HepG2 (cell line): ENCODE measurements around the gene DOCK3. TPM values are rescaled to one million over a fixed set of nuclear protein-coding genes. Genes with fewer than 3 reads are reported as not detected.
A peak's percentile ranks its signal among the peaks of the same experiment; 100 is the strongest.

Experiments used
- ATAD3A ChIP-seq: sonication (generic); formaldehyde crosslinking; IDR thresholded peaks from 2 replicates; pipeline ENCODE4 v1.4.0; 2020; ENCODE audit warnings: missing genetic modification reagents
- ATF7 ChIP-seq, 2 experiments: fragments of 450-650 bp in 1 of 2; sonication (generic) in 1 of 2; formaldehyde crosslinking in 1 of 2; IDR thresholded peaks; 2 replicates each; pipeline versions ENCODE4 v1.4.0 to v1.6.1; 2016 to 2020; ENCODE audit warnings: antibody characterized with exemption in 1 of 2, mild to moderate bottlenecking in 1 of 2, missing genetic modification reagents in 1 of 2
- JARID2 ChIP-seq: sonication (generic); formaldehyde crosslinking; IDR thresholded peaks from 2 replicates; pipeline ENCODE4 v1.8.1; 2023; ENCODE audit warnings: missing genetic modification reagents, inconsistent platforms; ENCODE audit not compliant: insufficient replicate concordance
- MAFG ChIP-seq: sonication (generic); formaldehyde crosslinking; IDR thresholded peaks from 2 replicates; pipeline ENCODE4 v1.5.1; 2020; ENCODE audit warnings: mild to moderate bottlenecking, missing genetic modification reagents
- MTF2 ChIP-seq: sonication (generic); formaldehyde crosslinking; IDR thresholded peaks from 2 replicates; pipeline ENCODE4 v1.5.0; 2020; ENCODE audit warnings: missing genetic modification reagents, borderline replicate concordance
- polyA plus RNA-seq, 8 experiments: library from polyadenylated mRNA; depleted of rRNA in 3 of 8; stranded (reverse) in 7 of 8; unstranded in 1 of 8; fragments of >200 nt; fragmentation: Illumina TruSeq in 4 of 8; extraction: Trizol in 4 of 8; gene quantifications; 2 replicates each; pipeline versions ENCODE4 v1.2.1 to v1.2.3, GENCODE V29; 2011 to 2016; ENCODE audit warnings: low read depth in 4 of 8, missing spikeins in 1 of 8, mixed read lengths in 1 of 8; ENCODE audit not compliant: insufficient read depth in 1 of 8
- total RNA-seq, 5 experiments: library from RNA; depleted of rRNA; stranded (reverse); fragments of >200 nt; fragmentation: Illumina TruSeq; extraction: Trizol; gene quantifications; 2 replicates each; pipeline ENCODE4 v1.2.3, GENCODE V29; 2016; ENCODE audit warnings: low read depth in 1 of 5
- TF ChIP-seq, protein P1 (sequence below): sonication (generic); formaldehyde crosslinking; IDR thresholded peaks from 2 replicates; pipeline ENCODE4 v1.4.0; 2020; ENCODE audit warnings: mild to moderate bottlenecking, missing genetic modification reagents
- TF ChIP-seq, protein P2 (sequence below): sonication (generic); formaldehyde crosslinking; IDR thresholded peaks from 2 replicates; pipeline ENCODE4 v1.4.0; 2020; ENCODE audit warnings: missing genetic modification reagents
- TF ChIP-seq, protein P3 (sequence below), 2 experiments: sonication (generic) in 1 of 2; formaldehyde crosslinking in 1 of 2; IDR thresholded peaks; 2 replicates each; pipeline versions ENCODE4 v1.6.1 to v1.9.0; 2014 to 2022; ENCODE audit warnings: antibody characterized with exemption in 1 of 2, borderline replicate concordance in 1 of 2, inconsistent platforms in 1 of 2, low read depth in 1 of 2, missing genetic modification reagents in 1 of 2
- TF ChIP-seq, protein P4 (sequence below): sonication (generic); formaldehyde crosslinking; IDR thresholded peaks from 2 replicates; pipeline ENCODE4 v1.5.1; 2020; ENCODE audit warnings: mild to moderate bottlenecking, missing genetic modification reagents, moderate library complexity

The DOCK3 gene
- total and polyA plus RNA-seq, 2 of the 13 experiments (the other 11 are each of a cell fraction or from before 2014, with no cell fraction given), result not detected

DNA sequence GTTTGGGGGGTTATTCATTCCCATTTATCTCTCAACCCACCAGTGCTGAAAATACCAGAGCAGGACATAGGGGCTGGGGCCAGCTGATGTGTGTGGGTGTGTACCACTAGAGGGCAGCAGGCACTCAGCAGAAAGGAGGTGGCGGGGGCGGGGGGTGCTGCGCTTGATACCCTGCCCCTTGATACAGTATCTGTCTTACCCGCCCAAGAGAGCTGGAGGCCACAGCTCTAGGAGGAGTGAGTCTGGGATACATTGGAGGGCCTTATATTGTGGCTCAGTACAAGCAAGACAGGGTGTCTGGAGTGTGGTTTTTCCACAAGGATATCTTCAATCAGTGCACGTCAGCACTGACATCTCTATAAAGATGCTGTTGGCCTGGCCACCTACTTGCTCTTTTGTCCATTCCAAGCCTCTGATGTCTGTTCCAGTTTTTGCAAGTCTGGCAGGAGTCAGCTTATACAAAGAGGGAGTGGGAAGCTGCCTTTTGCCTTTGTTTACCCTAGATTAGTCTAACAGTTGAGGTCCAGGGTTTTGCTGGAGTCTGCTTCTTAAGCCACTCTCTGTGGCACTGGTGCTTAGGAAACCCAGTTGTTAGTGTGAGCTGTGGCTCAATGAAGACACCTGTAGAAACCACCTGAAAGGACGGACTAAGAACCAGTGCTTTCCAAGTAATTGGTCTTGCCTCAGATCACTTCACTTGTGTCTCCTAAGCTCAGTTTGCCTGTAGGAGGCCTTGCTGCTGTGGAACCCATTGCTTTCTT lies 714.9 kb downstream of the DOCK3 start (continued):
- TF ChIP-seq, protein P1, sequence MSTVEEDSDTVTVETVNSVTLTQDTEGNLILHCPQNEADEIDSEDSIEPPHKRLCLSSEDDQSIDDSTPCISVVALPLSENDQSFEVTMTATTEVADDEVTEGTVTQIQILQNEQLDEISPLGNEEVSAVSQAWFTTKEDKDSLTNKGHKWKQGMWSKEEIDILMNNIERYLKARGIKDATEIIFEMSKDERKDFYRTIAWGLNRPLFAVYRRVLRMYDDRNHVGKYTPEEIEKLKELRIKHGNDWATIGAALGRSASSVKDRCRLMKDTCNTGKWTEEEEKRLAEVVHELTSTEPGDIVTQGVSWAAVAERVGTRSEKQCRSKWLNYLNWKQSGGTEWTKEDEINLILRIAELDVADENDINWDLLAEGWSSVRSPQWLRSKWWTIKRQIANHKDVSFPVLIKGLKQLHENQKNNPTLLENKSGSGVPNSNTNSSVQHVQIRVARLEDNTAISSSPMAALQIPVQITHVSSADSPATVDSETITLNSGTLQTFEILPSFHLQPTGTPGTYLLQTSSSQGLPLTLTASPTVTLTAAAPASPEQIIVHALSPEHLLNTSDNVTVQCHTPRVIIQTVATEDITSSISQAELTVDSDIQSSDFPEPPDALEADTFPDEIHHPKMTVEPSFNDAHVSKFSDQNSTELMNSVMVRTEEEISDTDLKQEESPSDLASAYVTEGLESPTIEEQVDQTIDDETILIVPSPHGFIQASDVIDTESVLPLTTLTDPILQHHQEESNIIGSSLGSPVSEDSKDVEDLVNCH (CRISPR knock-in tag), result no peak
- TF ChIP-seq ATAD3A (CRISPR knock-in tag) (no peak), MAFG (no peak), JARID2 (CRISPR knock-in tag) (no peak), ATF7 (IDR thresholded peaks at IDR 0.05) (no peak), ATF7 (CRISPR knock-in tag; IDR thresholded peaks at IDR 0.05) (no peak), MTF2 (CRISPR knock-in tag) (no peak)
- TF ChIP-seq, protein P2, sequence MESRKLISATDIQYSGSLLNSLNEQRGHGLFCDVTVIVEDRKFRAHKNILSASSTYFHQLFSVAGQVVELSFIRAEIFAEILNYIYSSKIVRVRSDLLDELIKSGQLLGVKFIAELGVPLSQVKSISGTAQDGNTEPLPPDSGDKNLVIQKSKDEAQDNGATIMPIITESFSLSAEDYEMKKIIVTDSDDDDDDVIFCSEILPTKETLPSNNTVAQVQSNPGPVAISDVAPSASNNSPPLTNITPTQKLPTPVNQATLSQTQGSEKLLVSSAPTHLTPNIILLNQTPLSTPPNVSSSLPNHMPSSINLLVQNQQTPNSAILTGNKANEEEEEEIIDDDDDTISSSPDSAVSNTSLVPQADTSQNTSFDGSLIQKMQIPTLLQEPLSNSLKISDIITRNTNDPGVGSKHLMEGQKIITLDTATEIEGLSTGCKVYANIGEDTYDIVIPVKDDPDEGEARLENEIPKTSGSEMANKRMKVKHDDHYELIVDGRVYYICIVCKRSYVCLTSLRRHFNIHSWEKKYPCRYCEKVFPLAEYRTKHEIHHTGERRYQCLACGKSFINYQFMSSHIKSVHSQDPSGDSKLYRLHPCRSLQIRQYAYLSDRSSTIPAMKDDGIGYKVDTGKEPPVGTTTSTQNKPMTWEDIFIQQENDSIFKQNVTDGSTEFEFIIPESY (CRISPR knock-in tag), result peak; percentile 73; the same call in 1 of the 2 replicates
- TF ChIP-seq, protein P3, sequence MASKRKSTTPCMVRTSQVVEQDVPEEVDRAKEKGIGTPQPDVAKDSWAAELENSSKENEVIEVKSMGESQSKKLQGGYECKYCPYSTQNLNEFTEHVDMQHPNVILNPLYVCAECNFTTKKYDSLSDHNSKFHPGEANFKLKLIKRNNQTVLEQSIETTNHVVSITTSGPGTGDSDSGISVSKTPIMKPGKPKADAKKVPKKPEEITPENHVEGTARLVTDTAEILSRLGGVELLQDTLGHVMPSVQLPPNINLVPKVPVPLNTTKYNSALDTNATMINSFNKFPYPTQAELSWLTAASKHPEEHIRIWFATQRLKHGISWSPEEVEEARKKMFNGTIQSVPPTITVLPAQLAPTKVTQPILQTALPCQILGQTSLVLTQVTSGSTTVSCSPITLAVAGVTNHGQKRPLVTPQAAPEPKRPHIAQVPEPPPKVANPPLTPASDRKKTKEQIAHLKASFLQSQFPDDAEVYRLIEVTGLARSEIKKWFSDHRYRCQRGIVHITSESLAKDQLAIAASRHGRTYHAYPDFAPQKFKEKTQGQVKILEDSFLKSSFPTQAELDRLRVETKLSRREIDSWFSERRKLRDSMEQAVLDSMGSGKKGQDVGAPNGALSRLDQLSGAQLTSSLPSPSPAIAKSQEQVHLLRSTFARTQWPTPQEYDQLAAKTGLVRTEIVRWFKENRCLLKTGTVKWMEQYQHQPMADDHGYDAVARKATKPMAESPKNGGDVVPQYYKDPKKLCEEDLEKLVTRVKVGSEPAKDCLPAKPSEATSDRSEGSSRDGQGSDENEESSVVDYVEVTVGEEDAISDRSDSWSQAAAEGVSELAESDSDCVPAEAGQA (IDR thresholded peaks at IDR 0.05; ENCODE audit: low read depth), result no peak
- TF ChIP-seq, protein P3 (CRISPR knock-in tag; IDR thresholded peaks at IDR 0.05; ENCODE audit: borderline replicate concordance), result no peak
- TF ChIP-seq, protein P4, sequence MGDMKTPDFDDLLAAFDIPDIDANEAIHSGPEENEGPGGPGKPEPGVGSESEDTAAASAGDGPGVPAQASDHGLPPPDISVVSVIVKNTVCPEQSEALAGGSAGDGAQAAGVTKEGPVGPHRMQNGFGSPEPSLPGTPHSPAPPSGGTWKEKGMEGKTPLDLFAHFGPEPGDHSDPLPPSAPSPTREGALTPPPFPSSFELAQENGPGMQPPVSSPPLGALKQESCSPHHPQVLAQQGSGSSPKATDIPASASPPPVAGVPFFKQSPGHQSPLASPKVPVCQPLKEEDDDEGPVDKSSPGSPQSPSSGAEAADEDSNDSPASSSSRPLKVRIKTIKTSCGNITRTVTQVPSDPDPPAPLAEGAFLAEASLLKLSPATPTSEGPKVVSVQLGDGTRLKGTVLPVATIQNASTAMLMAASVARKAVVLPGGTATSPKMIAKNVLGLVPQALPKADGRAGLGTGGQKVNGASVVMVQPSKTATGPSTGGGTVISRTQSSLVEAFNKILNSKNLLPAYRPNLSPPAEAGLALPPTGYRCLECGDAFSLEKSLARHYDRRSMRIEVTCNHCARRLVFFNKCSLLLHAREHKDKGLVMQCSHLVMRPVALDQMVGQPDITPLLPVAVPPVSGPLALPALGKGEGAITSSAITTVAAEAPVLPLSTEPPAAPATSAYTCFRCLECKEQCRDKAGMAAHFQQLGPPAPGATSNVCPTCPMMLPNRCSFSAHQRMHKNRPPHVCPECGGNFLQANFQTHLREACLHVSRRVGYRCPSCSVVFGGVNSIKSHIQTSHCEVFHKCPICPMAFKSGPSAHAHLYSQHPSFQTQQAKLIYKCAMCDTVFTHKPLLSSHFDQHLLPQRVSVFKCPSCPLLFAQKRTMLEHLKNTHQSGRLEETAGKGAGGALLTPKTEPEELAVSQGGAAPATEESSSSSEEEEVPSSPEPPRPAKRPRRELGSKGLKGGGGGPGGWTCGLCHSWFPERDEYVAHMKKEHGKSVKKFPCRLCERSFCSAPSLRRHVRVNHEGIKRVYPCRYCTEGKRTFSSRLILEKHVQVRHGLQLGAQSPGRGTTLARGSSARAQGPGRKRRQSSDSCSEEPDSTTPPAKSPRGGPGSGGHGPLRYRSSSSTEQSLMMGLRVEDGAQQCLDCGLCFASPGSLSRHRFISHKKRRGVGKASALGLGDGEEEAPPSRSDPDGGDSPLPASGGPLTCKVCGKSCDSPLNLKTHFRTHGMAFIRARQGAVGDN (CRISPR knock-in tag), result 0 out of 2 replicates have a peak, but pooled peaks have one; percentile 17
